GM21367 (cell line): ENCODE data around the gene DGKI.
"Not testable (repeated sequence)": the region's sequence is repeated elsewhere in the genome, so short reads cannot be mapped to it uniquely, and the experiment has no call there.

Experiments used
- ATAC-seq: cut with Tn5 transposase; IDR thresholded peaks from one replicate; pipeline ENCODE4 v1.9.1; 2021; ENCODE audit not compliant: unreplicated experiment

The DGKI gene

GRCh38 chr7:137747359-137748031 lies 99.3 kb downstream of the DGKI start:
- ATAC-seq = no peak

GRCh38 chr7:137743021-137743420 lies 103.8 kb downstream of the DGKI start:
- no peak for ATAC-seq

GRCh38 chr7:137742051-137742450 lies 104.7 kb downstream of the DGKI start:
- no peak for ATAC-seq

- no peak for ATAC-seq
Measured at GRCh38 chr7:137741443-137741842, 105.3 kb downstream of the DGKI start.

- no peak for ATAC-seq
Measured at GRCh38 chr7:137734221-137734620, 112.6 kb downstream of the DGKI start.

GRCh38 chr7:137732168-137732567 lies 114.6 kb downstream of the DGKI start:
- ATAC-seq = no peak

GRCh38 chr7:137731436-137731835 lies 115.3 kb downstream of the DGKI start:
- ATAC-seq = no peak

GRCh38 chr7:137728426-137728825 lies 118.3 kb downstream of the DGKI start:
- ATAC-seq = no peak

- no peak for ATAC-seq
Measured at GRCh38 chr7:137727413-137727812, 119.4 kb downstream of the DGKI start.

GRCh38 chr7:137718355-137718754 lies 128.4 kb downstream of the DGKI start:
- no peak for ATAC-seq

- no peak for ATAC-seq
Measured at GRCh38 chr7:137717811-137718271, 128.9 kb downstream of the DGKI start.

GRCh38 chr7:137717045-137717444 lies 129.7 kb downstream of the DGKI start:
- no peak for ATAC-seq

- ATAC-seq = no peak
Measured at GRCh38 chr7:137716061-137716460, 130.7 kb downstream of the DGKI start.

- ATAC-seq = no peak
Measured at GRCh38 chr7:137715533-137715932, 131.2 kb downstream of the DGKI start.

- no peak for ATAC-seq
Measured at GRCh38 chr7:137715121-137715520, 131.7 kb downstream of the DGKI start.

GRCh38 chr7:137706330-137706729 lies 140.4 kb downstream of the DGKI start:
- ATAC-seq = not testable (repeated sequence)

- ATAC-seq = no peak
Measured at GRCh38 chr7:137704723-137705122, 142.1 kb downstream of the DGKI start.

GRCh38 chr7:137703291-137704010 lies 143.3 kb downstream of the DGKI start:
- ATAC-seq = no peak

GRCh38 chr7:137696988-137697387 lies 149.8 kb downstream of the DGKI start:
- no peak for ATAC-seq

- ATAC-seq = no peak
Measured at GRCh38 chr7:137696376-137696775, 150.4 kb downstream of the DGKI start.

- ATAC-seq = no peak
Measured at GRCh38 chr7:137695942-137696341, 150.8 kb downstream of the DGKI start.

GRCh38 chr7:137695494-137695893 lies 151.3 kb downstream of the DGKI start:
- no peak for ATAC-seq

- no peak for ATAC-seq
Measured at GRCh38 chr7:137694405-137694804, 152.4 kb downstream of the DGKI start.
